ENCODE data around the gene RPS21. TPM values are rescaled to one million over a fixed set of nuclear protein-coding genes. Genes with fewer than 3 reads are reported as not detected.
A peak's percentile ranks its signal among the peaks of the same experiment; 100 is the strongest.

The RPS21 gene
- total and polyA plus RNA-seq, 2 of the 13 experiments (the other 11 are each of a cell fraction or from before 2014, with no cell fraction given) = 2,647 to 11,063 TPM

DNA sequence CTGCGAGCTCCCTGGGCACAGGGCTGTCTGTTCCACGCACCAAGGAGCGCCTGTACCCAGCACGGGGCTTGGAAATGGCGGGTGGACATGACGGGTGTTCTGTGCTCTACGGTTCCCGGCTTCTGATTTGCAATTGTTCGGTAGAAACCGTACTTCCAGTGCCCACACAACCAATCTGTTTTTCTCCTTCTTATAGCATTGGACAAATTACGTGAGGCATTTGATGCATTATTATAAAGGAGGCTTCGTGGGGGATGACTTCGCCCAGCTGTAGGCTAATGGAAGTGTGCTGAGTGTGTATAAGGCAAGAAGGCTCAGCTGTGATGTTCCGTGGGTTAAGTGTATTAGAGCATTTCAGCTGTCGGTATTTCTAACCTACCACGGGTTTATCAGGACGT lies 9.8 kb upstream of the RPS21 start (continued):
- TF ChIP-seq ZNF296 (CRISPR knock-in tag; conservative IDR thresholded peaks at IDR 0.05) = no peak
- no peak for TF ChIP-seq TCF7L2 (IDR thresholded peaks at IDR 0.05; ENCODE audit: low read depth, low read length)
- no peak for TF ChIP-seq SNAPC2 (CRISPR knock-in tag; IDR thresholded peaks at IDR 0.05)
- no peak for TF ChIP-seq ZNF782 (CRISPR knock-in tag; IDR thresholded peaks at IDR 0.05; ENCODE audit: borderline replicate concordance)
- TF ChIP-seq BATF2 (CRISPR knock-in tag; IDR thresholded peaks at IDR 0.05) = 0 out of 2 replicates have a peak, but pooled peaks have one; percentile 26
- no peak for TF ChIP-seq MTA3 (CRISPR knock-in tag; IDR thresholded peaks at IDR 0.05)
- TF ChIP-seq PREB (CRISPR knock-in tag; IDR thresholded peaks at IDR 0.05) = no peak
- peak; percentile 58; the same call in 1 of the 2 replicates for TF ChIP-seq HOXA9 (CRISPR knock-in tag; IDR thresholded peaks at IDR 0.05; ENCODE audit: borderline replicate concordance)
- TF ChIP-seq FLYWCH1 (CRISPR knock-in tag; IDR thresholded peaks at IDR 0.05) = no peak
- TF ChIP-seq ZNF619 (CRISPR knock-in tag; IDR thresholded peaks at IDR 0.05) = no peak; the same call in none of the 2 replicates
- TF ChIP-seq HOXA3 (CRISPR knock-in tag; IDR thresholded peaks at IDR 0.05) = no peak
- TF ChIP-seq, protein P1, sequence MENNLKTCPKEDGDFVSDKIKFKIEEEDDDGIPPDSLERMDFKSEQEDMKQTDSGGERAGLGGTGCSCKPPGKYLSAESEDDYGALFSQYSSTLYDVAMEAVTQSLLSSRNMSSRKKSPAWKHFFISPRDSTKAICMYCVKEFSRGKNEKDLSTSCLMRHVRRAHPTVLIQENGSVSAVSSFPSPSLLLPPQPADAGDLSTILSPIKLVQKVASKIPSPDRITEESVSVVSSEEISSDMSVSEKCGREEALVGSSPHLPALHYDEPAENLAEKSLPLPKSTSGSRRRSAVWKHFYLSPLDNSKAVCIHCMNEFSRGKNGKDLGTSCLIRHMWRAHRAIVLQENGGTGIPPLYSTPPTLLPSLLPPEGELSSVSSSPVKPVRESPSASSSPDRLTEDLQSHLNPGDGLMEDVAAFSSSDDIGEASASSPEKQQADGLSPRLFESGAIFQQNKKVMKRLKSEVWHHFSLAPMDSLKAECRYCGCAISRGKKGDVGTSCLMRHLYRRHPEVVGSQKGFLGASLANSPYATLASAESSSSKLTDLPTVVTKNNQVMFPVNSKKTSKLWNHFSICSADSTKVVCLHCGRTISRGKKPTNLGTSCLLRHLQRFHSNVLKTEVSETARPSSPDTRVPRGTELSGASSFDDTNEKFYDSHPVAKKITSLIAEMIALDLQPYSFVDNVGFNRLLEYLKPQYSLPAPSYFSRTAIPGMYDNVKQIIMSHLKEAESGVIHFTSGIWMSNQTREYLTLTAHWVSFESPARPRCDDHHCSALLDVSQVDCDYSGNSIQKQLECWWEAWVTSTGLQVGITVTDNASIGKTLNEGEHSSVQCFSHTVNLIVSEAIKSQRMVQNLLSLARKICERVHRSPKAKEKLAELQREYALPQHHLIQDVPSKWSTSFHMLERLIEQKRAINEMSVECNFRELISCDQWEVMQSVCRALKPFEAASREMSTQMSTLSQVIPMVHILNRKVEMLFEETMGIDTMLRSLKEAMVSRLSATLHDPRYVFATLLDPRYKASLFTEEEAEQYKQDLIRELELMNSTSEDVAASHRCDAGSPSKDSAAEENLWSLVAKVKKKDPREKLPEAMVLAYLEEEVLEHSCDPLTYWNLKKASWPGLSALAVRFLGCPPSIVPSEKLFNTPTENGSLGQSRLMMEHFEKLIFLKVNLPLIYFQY (CRISPR knock-in tag; IDR thresholded peaks at IDR 0.05; ENCODE audit: borderline replicate concordance) = no peak
- TF ChIP-seq, protein P2, sequence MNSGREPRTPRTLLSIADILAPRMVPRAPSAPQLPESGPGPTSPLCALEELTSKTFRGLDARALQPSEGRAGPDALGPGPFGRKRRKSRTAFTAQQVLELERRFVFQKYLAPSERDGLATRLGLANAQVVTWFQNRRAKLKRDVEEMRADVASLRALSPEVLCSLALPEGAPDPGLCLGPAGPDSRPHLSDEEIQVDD (CRISPR knock-in tag; IDR thresholded peaks at IDR 0.05; ENCODE audit: borderline replicate concordance) = no peak
- TF ChIP-seq ETV5 (CRISPR knock-in tag; IDR thresholded peaks at IDR 0.05; ENCODE audit: borderline replicate concordance) = peak; percentile 7; the same call in 1 of the 2 replicates
- 0 out of 2 replicates have a peak, but pooled peaks have one; percentile 12 for TF ChIP-seq AHDC1 (CRISPR knock-in tag; IDR thresholded peaks at IDR 0.05; ENCODE audit: borderline replicate concordance)
- TF ChIP-seq FOXJ3 (CRISPR knock-in tag; IDR thresholded peaks at IDR 0.05; ENCODE audit: borderline replicate concordance) = no peak
- 0 out of 2 replicates have a peak, but pooled peaks have one; percentile 27 for TF ChIP-seq ZNF550 (CRISPR knock-in tag; IDR thresholded peaks at IDR 0.05; ENCODE audit: borderline replicate concordance)
- TF ChIP-seq KLF12 (CRISPR knock-in tag; IDR thresholded peaks at IDR 0.05; ENCODE audit: borderline replicate concordance) = no peak

All from HepG2 (cell line).